Measurements from ENCODE around the gene VTN. TPM values are rescaled to one million over a fixed set of nuclear protein-coding genes. Genes with fewer than 3 reads are reported as not detected.

Gene VTN, protein sequence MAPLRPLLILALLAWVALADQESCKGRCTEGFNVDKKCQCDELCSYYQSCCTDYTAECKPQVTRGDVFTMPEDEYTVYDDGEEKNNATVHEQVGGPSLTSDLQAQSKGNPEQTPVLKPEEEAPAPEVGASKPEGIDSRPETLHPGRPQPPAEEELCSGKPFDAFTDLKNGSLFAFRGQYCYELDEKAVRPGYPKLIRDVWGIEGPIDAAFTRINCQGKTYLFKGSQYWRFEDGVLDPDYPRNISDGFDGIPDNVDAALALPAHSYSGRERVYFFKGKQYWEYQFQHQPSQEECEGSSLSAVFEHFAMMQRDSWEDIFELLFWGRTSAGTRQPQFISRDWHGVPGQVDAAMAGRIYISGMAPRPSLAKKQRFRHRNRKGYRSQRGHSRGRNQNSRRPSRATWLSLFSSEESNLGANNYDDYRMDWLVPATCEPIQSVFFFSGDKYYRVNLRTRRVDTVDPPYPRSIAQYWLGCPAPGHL
- 0.22 TPM in 1 of 2 replicates, not detected in the other for total RNA-seq (2022)
- Bru-seq, nascent RNA: percentile 19 among the genes with signal in this experiment
- not detected for BruChase-seq, experiment 1, labeled RNA remaining after a 6-hour chase
- not detected for BruChase-seq, experiment 2, labeled RNA remaining after a 2-hour chase
- long read RNA-seq: 0 reads

DNA sequence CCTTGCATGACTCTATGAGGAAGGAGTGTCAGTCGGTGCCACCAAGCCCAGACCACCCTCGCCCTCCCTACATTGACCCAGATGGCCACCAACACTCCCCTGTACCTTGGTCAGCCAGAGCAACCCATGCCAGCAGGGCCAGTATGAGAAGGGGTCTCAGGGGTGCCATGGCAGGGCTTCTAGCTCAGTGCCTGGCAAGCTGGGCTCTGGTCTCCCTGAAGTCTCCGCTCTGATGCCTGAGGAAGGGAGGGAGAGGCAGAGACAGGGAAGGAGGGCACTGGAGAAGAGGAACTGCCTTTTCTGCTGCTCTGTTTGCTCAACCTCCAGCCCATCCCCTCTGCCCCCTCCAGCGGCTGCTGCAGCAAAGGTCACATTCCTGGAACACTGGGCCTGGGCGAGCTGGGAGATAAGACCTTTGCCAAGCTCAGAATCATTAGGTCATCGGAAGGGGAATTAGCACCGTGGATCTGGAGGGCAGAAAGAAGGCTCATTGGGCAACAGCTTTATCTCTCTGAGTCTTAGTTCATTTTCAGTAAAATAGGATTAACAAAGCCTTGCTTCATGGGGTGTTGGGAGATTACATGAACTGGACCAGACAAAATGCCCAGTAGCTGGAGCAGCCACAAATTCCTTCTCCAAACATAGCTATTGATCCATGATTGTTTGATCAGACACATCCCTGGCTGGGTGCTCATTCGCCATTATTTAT, at the start of gene VTN:
TSS of gene VTN (minus strand) at position 273 of the 709 bp plus-strand sequence. CDS start at position 169, 104 bp downstream.
- H3K4me1 Mint-ChIP-seq (ENCODE audit: low read depth, unreplicated experiment): peaks cover 14% of the 10 kb centered on the region
- peaks cover 12% of the 10 kb centered on the region for H3K27me3 Mint-ChIP-seq (ENCODE audit: unreplicated experiment)
- H3K9me3 Mint-ChIP-seq (ENCODE audit: low read depth, unreplicated experiment): no peaks in the 10 kb centered on the region
- no TSS peak for BruUV-seq (replicated peaks)
- TF ChIP-seq CTCF (IDR thresholded peaks at IDR 0.05; ENCODE audit: unreplicated experiment): no peak
- peak within 1 kb of the TSS; percentile 61 for H3K27ac Mint-ChIP-seq (ENCODE audit: unreplicated experiment)
- intact Hi-C loops (cut with micrococcal nuclease; ENCODE audit: unreplicated experiment): loop anchor here (5.0 kb wide), 1 partner anchor 47 kb away; no protein-coding TSS in a partner anchor
- CTCF ChIA-PET: interaction anchor here (0.6 kb wide), 2 partner anchors 58 to 163 kb away, joined by 3 read pairs; no protein-coding TSS in a partner anchor
- peak within 1 kb of the TSS; percentile 65 for H3K4me3 Mint-ChIP-seq (ENCODE audit: low read depth, unreplicated experiment)
- peaks cover 14% of the 10 kb centered on the region for H3K36me3 Mint-ChIP-seq (ENCODE audit: insufficient read depth, unreplicated experiment)
- peak; percentile 22 for DNase-seq

GRCh38 chr17:28416703-28417311, 46.7 kb upstream of the VTN start:
- peaks cover 32% of the 10 kb centered on the region for H3K27me3 Mint-ChIP-seq (ENCODE audit: unreplicated experiment)
- no peaks in the 10 kb centered on the region for H3K36me3 Mint-ChIP-seq (ENCODE audit: insufficient read depth, unreplicated experiment)
- TF ChIP-seq CTCF (IDR thresholded peaks at IDR 0.05; ENCODE audit: unreplicated experiment): peak; percentile 55
- DNase-seq: peak; percentile 60
- no peak overlapping the region for H3K27ac Mint-ChIP-seq (ENCODE audit: unreplicated experiment)
- intact Hi-C loops (cut with micrococcal nuclease; ENCODE audit: unreplicated experiment): loop anchor here (5.0 kb wide), 1 partner anchor 45 kb away; the partner anchor contains the start of genes SARM1 and VTN
- CTCF ChIA-PET: interaction anchor here (0.6 to 2.0 kb wide), 13 partner anchors 8 to 759 kb away, joined by 3 to 8 read pairs (median 3); partner anchors contain the start of gene POLDIP2
- no peaks in the 10 kb centered on the region for H3K4me1 Mint-ChIP-seq (ENCODE audit: low read depth, unreplicated experiment)
- no peaks in the 10 kb centered on the region for H3K9me3 Mint-ChIP-seq (ENCODE audit: low read depth, unreplicated experiment)
- no peak overlapping the region for H3K4me3 Mint-ChIP-seq (ENCODE audit: low read depth, unreplicated experiment)
- no TSS peak for BruUV-seq (replicated peaks)

DNA sequence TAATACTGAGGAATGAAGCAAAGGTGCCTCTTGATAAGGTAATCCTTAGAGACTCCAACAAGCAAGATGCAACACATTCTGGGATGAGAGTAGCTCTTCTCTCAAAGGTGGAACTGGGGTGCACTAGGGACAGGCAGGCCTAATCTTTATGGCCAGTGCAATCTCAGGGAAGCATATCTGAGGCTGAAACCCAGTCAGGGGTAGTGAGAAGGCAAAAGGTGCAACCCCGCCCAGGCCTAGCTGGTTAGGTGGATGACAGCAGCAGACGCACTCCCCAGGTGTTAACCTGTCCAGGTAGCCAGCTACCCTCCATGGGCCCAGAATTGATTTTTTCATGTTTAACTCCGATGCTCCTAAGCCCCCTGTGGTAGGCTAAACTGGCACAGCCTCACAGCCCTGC, 45.8 kb upstream of the VTN start:
- Mint-ChIP-seq H3K4me3 (ENCODE audit: low read depth, unreplicated experiment) (no peak overlapping the region), H3K9me3 (ENCODE audit: low read depth, unreplicated experiment) (no peaks in the 10 kb centered on the region), H3K27me3 (ENCODE audit: unreplicated experiment) (peaks cover 41% of the 10 kb centered on the region), H3K27ac (ENCODE audit: unreplicated experiment) (no peak overlapping the region), H3K36me3 (ENCODE audit: insufficient read depth, unreplicated experiment) (no peaks in the 10 kb centered on the region), H3K4me1 (ENCODE audit: low read depth, unreplicated experiment) (no peaks in the 10 kb centered on the region)
- CTCF ChIA-PET: interaction anchor here (0.7 to 2.0 kb wide), 4 partner anchors 9 to 130 kb away, joined by 3 to 8 read pairs (median 3); no protein-coding TSS in a partner anchor
- TF ChIP-seq CTCF (IDR thresholded peaks at IDR 0.05; ENCODE audit: unreplicated experiment): no peak
- DNase-seq: no peak
- no TSS peak for BruUV-seq (replicated peaks)
- intact Hi-C loops (cut with micrococcal nuclease; ENCODE audit: unreplicated experiment): loop anchor here (5.0 kb wide), 1 partner anchor 44 kb away; the partner anchor contains the start of genes SARM1 and VTN

GRCh38 chr17:28413804-28414203, 43.7 kb upstream of the VTN start:
- Mint-ChIP-seq H3K36me3 (ENCODE audit: insufficient read depth, unreplicated experiment) (no peaks in the 10 kb centered on the region), H3K4me1 (ENCODE audit: low read depth, unreplicated experiment) (no peaks in the 10 kb centered on the region), H3K9me3 (ENCODE audit: low read depth, unreplicated experiment) (no peaks in the 10 kb centered on the region), H3K27ac (ENCODE audit: unreplicated experiment) (no peak overlapping the region), H3K27me3 (ENCODE audit: unreplicated experiment) (peaks cover 56% of the 10 kb centered on the region), H3K4me3 (ENCODE audit: low read depth, unreplicated experiment) (no peak overlapping the region)
- no peak for TF ChIP-seq CTCF (IDR thresholded peaks at IDR 0.05; ENCODE audit: unreplicated experiment)
- BruUV-seq (replicated peaks): no TSS peak
- intact Hi-C loops (cut with micrococcal nuclease; ENCODE audit: unreplicated experiment): no loop called here
- DNase-seq: no peak
- CTCF ChIA-PET: no interaction called here

Data from Calu3 (cell line).